Stimulated activated CD8-positive, alpha-beta memory T cell treated with anti-CD3 and anti-CD28 coated beads, Interleukin-2, amount 100 ng/mL, for 48 hours (primary cell): ENCODE measurements around the gene GRIN2A.
"Not testable (repeated sequence)": the region's sequence is repeated elsewhere in the genome, so short reads cannot be mapped to it uniquely, and the experiment has no call there.

ENCODE experiments used
- DNase-seq, 2 donors: peaks; one replicate each; pipeline ENCODE4 v3.0.0-alpha.2; 2020; ENCODE audit warnings: low read depth in 2 of 2

GRIN2A gene

DNA sequence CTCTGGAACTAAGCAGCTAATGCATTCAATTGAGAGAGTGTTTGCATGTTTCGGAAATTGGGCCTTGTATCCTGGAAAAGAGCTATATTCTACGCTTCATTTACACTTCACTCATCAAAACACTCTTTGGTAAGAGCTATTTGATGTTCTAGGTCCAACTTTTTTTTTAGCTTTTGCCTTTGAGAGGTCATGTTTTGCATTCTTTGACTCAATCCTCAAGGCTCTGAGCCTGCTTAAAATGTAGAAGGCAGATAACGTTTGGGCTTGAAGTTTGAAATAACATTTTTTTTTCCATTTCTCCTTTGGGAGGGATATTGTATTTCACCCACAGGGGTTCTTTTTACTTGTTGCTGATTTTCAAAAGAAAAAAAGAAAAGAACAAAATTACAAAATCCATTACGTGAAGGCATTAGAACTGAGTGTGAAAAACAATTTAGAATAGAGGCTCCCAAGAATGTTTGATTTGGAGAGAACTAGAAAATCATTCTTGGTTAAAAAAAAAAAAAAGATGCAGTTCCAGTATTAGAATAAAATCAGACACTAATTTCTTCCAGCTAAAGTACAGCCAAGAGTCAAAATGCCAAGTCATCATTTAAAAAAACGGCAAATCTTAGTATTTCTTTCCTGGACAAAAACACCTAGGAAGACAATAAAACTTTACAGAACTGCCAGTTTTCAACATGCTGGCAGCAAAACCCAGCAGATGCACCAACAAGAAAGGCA, 268.5 kb downstream of the GRIN2A start:
- no peak for DNase-seq

DNA sequence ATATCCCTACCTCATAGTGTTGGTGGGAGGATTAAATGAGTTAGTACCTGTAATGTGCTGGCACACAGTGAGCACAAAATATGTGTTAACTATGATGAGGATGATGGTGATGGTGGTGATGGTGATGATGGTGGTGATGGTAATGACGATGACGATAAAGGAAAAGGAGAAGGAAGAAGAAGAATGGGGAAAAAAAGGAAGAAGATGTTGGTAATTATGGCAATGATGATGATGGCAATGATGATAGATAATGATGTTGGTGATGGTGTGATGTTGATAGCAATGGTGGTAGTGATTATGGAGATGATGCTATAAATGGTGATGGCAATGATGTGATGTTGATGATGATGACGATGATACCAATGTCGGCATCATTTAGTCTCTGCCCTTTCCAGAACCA, 270.2 kb downstream of the GRIN2A start:
- no peak for DNase-seq

DNA sequence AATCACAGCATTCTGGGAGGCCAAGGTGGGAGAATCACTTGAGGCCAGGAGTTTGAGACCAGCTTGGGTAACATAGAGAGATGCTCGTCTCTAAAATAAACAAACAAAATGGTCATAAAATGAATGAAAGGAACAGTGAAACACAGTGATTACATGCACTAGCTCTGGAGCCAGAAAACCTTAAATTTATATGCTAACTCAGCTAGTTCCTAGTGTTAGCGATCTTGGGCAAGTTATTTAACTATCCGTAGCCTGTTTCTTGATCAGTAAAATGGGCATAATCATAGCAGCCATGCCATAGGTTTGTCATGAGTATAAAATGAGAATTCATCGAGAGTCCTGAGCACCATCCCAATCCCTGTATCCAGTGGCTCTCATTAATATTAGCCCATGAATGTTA, 271.0 kb downstream of the GRIN2A start:
- no peak for DNase-seq

DNA sequence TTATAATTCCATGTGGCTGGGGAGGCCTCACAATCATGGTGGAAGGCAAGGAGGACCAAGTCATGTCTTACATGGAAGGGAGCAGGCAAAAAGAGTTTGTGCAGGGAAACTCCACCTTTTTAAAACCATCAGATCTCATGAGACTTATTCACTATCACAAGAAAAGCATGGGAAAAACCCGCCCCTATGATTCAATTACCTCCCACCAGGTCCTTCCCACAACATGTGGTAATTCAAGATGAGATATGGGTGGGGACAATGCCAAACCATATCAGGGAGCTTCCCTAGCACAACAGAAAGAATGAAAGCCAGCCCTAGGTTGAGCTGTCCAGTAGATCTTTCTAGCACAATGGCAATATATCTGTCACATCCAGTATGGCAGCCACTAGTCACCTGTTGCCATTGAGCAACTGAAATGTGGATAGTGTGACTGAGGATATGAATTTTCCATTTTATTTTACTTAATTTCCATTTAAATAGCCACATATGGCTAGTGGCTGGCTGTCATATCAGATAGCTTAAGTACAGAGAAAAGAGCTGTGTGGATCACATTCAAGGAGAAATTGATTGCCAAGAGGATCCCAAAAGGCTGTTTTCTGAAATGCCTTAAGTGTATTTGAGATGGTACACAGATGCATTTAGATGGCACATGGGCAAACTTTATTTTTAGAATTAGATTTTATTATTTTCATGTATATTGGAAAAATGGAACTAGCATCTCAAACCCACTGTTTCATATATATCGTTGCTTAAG, 273.0 kb downstream of the GRIN2A start:
- DNase-seq = no peak

DNA sequence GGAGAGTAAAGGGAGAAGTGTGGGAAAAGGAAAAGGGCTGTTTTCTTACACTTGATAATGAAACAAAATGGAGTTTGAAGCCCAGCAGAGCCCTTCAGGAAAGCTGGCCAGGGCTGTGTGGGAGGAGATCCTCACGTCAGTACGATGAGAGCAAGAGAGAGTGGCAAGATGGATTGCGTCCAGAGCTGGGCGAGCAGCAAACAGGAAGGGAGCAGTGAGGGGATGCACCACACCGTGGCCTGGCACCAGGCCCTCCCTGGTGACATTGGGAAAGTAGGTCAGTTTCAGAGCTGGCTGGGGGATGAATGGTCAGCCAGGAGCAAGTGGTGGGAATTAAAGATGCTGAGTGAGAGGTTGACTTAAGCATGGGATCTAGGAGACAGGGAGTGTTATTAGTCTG, 273.6 kb downstream of the GRIN2A start:
- DNase-seq = no peak

DNA sequence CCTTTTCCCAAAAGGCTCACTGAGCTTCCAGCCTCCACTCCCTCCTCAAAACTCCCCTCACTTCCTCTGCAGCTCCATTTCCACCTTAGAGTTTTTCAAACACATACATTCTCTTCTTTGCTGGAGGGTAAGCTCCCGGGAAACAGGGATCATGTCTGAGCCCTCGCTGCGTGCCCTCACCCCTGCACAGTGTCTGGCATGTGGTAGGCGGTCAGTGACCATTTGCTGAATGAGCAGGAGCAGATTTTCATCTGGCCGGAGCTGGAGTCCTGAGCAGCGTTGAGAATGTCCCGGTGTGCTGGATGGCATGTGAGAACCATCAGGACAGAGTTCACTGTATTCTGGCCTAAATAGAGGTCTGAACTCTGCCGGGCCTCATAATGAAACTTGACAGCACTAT, 274.5 kb downstream of the GRIN2A start:
- DNase-seq = no peak

DNA sequence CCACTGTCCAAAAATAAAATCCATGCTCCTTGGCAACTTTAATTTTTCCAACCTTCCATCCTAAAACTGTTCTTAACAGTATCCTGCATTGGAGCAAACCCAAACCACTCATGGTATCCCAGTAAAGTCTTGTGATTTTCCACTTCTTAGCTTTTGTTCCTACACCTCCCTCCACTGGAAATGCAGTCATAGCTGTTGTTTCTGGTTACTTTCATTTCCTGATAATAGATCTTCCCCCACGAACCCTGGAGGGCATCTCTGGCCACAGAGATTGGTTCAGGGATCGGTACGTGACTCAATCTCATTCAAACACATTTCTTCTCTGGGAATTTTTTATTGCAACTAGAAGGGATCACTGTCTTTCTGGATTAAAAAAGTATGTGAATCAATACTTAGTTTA, 276.0 kb downstream of the GRIN2A start:
- DNase-seq = no peak

DNA sequence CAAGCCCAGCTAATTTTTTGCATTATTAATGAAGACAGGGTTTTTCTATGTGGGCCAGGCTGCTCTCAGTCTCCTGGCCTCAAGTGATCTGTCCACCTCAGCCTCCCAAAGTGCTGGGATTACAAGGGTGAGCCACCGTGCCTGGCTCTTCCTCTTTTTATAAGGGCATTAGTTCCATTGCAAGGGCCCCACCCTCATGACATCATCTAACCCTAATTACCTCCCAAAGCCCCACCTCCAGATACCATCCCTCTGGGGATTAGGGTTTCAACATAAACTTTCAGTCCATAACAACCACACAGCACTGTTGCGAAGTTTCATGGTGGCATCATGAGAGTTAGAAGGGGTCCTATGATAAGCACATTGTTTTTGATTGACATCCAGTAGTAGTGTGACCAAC, 277.7 kb downstream of the GRIN2A start:
- DNase-seq = no peak

DNA sequence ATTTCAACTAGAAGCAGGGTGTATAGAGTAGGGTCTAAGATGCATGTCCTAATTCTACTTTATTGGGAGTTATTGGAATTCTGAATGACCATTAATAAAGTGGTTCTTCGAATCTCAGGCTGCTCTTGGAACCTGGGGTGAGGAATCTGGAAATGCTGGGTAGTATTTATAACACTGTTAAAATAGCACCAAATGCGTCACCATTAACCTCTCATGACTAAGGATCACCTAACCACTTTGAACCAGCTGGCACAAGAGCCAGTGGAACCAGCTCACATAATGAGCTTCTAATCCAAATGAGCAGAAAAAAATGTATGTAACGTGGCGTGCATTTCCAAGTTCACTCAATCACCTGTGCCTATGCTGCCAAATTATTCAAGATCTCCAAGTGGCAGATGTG, 281.7 kb downstream of the GRIN2A start:
- DNase-seq = no peak

DNA sequence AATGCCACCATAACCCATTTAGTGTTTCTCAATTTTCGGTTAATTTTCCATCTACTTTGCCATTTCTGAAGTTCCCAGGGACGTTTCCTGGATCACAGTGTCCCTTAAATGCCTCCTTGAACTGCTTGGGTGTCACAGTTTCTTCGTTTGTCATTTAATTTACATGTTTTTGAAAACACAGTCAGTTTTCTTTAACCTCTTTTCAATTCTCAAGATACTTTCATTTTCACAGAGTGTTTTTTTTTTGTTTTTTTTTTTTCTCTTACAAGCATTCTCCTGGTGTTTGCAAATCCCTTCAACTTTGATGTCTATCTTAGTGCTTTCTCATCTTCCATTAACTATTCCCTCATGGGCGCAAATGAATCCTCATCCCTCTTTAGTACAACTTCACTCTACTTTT, 283.7 kb downstream of the GRIN2A start:
- DNase-seq = no peak

DNA sequence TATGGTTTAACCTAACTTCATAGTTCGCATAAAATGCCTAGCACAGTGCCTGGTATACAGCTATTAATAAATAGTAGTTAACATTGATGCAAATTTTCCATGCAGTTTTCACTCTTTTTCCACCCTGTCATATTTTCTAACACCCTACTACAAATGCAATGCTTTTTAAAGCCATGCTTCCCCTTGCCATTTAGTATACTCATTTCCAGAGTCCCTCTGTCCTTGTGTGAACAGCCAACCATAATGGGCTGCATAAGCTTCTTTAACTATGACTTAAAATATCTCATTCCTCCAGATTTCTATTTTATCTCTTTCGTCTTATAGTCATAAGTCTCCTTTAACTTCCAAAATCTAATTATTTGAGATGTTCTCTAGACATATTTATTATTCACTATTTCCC, 284.1 kb downstream of the GRIN2A start:
- no peak for DNase-seq

DNA sequence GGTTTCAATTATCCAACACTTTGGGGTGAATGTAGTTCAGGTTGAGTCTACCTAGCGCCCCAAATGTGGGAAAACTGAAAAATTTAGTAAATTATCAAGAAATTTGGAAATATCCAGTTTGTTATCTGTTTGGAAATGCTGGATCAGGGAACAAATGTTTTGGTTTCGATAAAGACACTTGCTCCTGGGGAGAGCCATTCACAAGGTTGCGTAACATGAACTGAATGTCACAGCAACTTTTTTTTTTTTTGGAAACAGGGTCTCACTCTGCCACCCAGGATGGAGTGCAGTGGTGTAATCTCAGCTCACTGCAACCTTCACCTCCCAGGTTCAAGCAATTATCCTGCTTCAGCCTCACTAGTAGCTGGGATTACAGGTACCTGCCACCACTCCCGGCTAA, 286.4 kb downstream of the GRIN2A start:
- DNase-seq = no peak

DNA sequence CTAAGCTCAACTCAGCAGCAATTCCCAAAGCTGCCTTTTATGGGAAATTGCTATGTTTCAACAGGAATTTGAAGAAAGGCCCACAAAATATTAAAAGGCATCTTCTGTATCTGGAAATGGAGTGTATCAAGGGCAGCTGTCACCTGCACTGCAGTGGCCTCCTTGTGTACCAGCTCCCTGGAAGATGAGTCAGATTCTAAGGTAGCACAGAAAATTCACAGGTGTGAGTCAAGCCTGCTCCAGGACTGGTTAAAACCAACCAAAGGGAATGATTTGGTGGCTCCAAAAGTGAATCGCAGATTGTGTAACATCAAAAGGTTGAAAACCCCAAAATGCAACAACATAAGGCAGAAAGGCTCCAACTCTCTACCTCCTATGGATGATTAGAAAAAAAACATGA, 296.4 kb downstream of the GRIN2A start:
- DNase-seq = no peak

DNA sequence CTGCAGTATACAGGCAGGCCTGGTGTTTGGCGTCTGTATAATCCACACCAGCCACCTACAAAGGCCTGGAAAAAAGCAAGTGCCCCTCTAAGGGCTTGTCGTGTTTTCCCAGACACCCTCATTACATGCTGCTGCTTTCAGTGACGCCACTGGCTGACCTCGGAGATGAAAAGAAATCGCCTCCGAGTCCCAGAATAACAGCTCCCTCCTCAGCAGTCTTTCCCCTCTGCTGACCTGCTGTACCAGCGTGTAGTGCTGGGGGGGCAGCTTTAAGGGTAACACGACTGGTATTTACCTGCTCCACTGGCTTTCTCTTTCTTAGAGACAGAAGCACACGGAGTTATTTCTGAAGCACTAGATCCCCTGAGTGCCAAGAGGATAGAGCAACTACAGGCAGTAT, 296.8 kb downstream of the GRIN2A start:
- DNase-seq = no peak

DNA sequence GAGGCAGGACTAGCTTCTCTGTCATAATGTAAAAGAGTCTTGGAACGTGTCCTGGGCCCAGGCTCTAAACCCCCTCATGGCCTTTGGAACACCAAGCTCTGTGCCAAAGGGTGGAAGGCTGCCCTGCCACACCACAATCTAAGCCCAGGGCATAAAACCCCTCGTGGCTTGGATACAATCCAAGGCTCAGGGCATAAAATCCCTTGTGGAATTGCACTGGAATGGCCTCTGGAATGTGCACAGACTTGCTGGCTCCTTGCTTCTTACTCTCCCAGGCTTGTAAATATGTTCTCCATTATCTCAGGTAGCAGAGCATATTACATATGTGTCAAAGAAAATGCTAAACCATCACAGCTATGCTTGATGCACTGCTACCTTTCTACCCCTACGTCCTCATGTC, 306.2 kb downstream of the GRIN2A start:
- not testable (repeated sequence) for DNase-seq

DNA sequence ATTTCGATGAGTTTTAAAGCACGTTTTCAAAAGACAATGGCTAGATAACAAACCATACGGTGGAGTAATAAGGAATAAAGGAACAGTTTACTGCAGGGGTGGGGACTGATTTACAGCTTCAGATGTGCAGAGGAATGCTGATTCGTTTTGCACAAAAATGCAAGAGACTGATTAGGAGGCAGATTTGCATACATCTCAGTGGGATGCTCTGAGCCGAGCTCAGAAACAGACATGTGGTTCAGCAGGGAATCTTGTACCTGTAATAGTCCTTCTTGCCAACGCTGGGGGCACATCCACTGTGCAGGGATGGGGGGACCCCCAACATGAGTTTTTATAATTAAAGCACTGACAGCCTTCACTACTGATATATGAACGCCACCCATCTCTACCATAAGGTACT, 308.0 kb downstream of the GRIN2A start:
- DNase-seq = no peak

DNA sequence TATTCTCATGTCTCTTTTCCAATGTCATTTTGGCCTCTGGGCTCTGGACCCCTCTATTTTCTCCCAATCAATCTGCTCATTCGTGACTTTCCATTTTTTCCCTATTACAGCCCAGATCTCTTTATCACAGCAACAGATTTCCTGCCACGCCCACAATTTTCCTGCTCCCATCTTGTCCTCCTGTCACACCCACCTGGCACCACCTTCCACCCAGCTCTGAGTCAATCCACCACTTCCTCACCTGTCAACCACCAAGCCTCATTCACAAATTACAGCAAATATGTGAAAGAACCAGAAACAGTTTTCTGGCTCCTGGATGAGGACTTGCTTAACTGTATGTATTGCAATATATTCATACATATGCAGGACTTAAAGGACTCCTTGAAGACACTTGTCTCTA, 311.3 kb downstream of the GRIN2A start:
- DNase-seq = no peak

DNA sequence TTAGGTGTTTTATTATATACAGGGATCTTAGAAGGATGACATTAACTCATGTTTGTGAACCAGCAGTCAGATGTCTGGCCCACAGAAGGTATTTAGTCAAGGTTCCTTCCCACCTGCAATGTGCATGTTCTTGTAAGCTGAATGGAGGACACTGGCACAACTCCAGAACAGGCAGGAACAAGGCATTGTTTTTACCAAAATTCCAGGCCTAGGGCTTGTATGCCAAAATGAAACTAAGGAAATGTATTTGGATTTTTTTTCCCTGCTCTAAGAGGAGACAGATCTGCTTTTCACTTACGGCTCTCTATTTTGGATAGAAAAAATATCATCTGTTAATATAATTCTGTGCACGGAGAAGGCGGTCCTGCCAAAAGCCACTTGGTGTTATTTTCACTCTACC, 312.5 kb downstream of the GRIN2A start:
- DNase-seq = no peak

DNA sequence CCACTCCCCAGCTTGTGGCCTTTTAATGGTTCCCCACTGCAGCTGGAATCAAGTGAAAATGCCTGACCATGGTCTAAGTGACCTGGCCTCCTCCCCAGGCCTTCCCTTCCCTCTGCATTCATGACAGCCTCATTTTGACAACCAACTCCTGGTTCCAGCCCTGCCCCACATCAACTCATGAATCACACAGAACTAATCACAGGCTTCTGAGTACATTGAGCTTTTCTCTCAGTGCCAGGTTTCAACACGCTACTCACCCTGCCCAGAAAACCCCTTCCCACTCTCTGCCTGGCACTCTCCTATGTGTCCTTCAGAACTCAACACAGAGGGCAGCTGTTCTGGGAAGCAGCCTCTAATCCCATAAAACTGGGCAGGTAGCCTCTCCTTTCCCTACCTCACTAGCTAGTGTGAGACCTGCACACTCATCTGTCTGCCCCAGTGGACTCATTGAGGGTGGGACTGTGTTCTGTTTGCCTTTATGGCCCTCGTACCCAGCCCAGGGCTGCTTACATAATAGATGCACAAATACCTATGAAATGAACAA, 313.6 kb downstream of the GRIN2A start:
- no peak for DNase-seq

DNA sequence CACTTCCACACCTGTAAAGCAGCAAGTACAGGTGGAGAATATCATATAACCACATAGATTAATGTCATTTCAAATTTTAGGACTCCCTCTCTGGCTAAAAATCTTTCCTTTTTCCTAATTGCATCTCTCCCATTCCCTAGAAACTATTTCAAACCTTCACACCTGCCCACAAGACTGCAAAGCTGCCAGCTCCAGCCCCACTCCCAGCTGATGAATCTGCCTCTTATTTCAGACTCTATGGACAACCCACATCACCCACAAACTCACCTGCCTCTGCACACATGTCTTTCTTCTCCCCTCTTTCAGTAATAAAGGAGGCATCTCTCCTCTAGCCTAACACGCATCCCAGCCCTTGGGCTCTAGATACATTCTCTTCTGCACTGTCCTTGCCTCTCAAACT, 315.1 kb downstream of the GRIN2A start:
- DNase-seq = no peak

DNA sequence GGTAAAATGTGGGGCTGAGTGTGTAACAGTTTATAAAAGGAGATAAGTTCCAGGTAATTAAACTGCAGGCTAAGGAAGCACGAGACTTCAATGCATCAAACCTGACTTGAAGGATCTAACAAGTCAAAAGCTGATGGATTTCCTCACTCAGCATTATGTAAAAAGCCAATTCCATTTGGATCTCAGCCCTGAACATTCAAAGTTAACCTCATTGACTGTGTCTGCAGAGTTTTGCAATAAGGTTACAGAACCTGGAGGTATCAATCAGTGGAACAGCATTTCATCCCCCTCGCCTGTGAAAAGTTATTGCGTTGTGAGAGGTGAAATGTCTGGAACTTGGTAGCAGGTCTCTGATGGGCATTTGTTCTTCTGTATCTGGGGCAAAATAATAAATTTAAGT, 317.8 kb downstream of the GRIN2A start:
- DNase-seq = no peak

DNA sequence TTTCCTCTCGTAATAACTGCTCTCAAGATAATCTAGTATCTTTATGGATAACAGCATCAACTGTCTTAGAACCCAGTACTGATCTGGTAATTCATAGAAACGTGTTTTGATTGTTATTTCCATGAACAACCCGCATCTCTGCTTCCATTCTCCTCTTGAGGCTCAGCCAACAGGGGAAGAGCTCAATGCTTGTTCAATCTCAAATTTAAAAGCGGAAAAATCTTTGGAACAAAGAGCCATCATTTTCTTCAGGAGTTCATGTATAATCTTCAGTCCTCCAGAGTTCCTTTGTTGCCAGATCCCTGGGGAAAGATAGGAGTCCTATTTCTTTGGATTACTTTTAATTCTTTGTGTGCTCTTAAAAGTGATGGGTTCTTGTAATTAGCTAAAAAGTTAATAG, 319.9 kb downstream of the GRIN2A start:
- DNase-seq = no peak

DNA sequence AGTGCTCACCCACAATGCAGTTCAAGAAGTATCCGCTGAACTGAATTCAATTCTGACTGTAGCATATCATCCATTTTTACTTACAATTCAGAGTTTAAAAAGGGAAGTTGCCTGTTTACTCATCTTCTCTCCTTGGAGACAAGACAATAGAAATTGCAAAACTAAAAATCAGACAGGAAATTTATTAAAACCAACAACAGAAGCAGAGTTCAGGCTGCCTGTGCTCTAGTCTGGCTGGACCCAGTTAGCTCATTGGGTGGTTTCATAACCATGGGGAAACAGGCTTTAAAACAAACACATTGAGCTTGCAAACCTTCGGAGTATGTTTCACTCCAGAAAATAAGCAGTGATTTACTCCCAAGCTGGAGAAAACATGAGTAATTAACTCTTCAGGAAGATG, 321.4 kb downstream of the GRIN2A start:
- no peak for DNase-seq
